H9 (cell line): Measurements from ENCODE around the gene PRR12. TPM values are rescaled to one million over a fixed set of nuclear protein-coding genes. Genes with fewer than 3 reads are reported as not detected.
A peak's percentile ranks its signal among the peaks of the same experiment; 100 is the strongest.

ENCODE experiments used
- DNase-seq: peaks from one replicate; pipeline ENCODE4 v3.0.0-alpha.2; 2017
- H2AFZ ChIP-seq: one replicate; pipeline ENCODE4 v1.6.1; 2013; ENCODE audit warnings: mild to moderate bottlenecking, low read length, control low read depth, moderate library complexity
- H2AK5ac ChIP-seq: 2 replicates; pipeline ENCODE4 v1.6.1; 2013; ENCODE audit warnings: low read length, control low read depth, mixed read lengths; ENCODE audit not compliant: insufficient read length
- H2BK120ac ChIP-seq: one replicate; pipeline ENCODE4 v1.6.1; 2013; ENCODE audit warnings: low read depth, mild to moderate bottlenecking, low read length, control low read depth, inconsistent platforms; ENCODE audit not compliant: poor library complexity, severe bottlenecking
- H2BK12ac ChIP-seq: 2 replicates; pipeline ENCODE4 v1.6.1; 2013; ENCODE audit warnings: low read length, control low read depth, mixed read lengths, low read depth; ENCODE audit not compliant: insufficient read length
- H2BK15ac ChIP-seq: 2 replicates; pipeline ENCODE4 v1.6.1; 2013; ENCODE audit warnings: low read depth, low read length, control low read depth
- H2BK20ac ChIP-seq: one replicate; pipeline ENCODE4 v1.6.1; 2013; ENCODE audit warnings: low read depth, mild to moderate bottlenecking, low read length, control low read depth, inconsistent platforms; ENCODE audit not compliant: poor library complexity, severe bottlenecking
- H2BK5ac ChIP-seq: 2 replicates; pipeline ENCODE4 v1.6.1; 2013; ENCODE audit warnings: low read length, control low read depth, mixed read lengths; ENCODE audit not compliant: insufficient read length
- H3K14ac ChIP-seq: 2 replicates; pipeline ENCODE4 v1.6.1; 2013; ENCODE audit warnings: low read length, control low read depth; ENCODE audit not compliant: insufficient read depth
- H3K18ac ChIP-seq: 2 replicates; pipeline ENCODE4 v1.6.1; 2013; ENCODE audit warnings: low read depth, mild to moderate bottlenecking, mixed read lengths, low read length, control low read depth; ENCODE audit not compliant: insufficient read length
- H3K23ac ChIP-seq: 2 replicates; pipeline ENCODE4 v1.6.1; 2013; ENCODE audit warnings: low read length, control low read depth, mixed read lengths, low read depth; ENCODE audit not compliant: insufficient read length
- H3K23me2 ChIP-seq: 2 replicates; pipeline ENCODE4 v1.6.1; 2013; ENCODE audit warnings: low read depth, mild to moderate bottlenecking, mixed read lengths, low read length, control low read depth; ENCODE audit not compliant: insufficient read length, poor library complexity, severe bottlenecking
- H3K27ac ChIP-seq: 2 replicates; pipeline ENCODE4 v1.5.1; 2013; ENCODE audit warnings: low read length, control low read depth, mixed read lengths, low read depth; ENCODE audit not compliant: insufficient read length
- H3K27me3 ChIP-seq: 2 replicates; pipeline ENCODE4 v1.6.1; 2013; ENCODE audit warnings: low read length, control low read depth, inconsistent platforms; ENCODE audit not compliant: insufficient read depth
- H3K4ac ChIP-seq: 2 replicates; pipeline ENCODE4 v1.6.1; 2013; ENCODE audit warnings: low read depth, mild to moderate bottlenecking, control low read depth, inconsistent platforms, low read length, moderate library complexity
- H3K4me1 ChIP-seq: 2 replicates; pipeline ENCODE4 v1.6.1; 2013; ENCODE audit warnings: low read length, control low read depth, inconsistent platforms; ENCODE audit not compliant: insufficient read depth
- H3K4me2 ChIP-seq: 2 replicates; pipeline ENCODE4 v1.6.1; 2013; ENCODE audit warnings: low read length, control low read depth, mixed read lengths; ENCODE audit not compliant: insufficient read length, insufficient read depth
- H3K56ac ChIP-seq: 2 replicates; pipeline ENCODE4 v1.6.1; 2013; ENCODE audit warnings: low read depth, mild to moderate bottlenecking, mixed read lengths, low read length, control low read depth; ENCODE audit not compliant: insufficient read length
- H3K79me1 ChIP-seq: 2 replicates; pipeline ENCODE4 v1.6.1; 2013; ENCODE audit warnings: low read depth, mild to moderate bottlenecking, moderate library complexity, low read length, control low read depth, inconsistent platforms; ENCODE audit not compliant: insufficient read depth, poor library complexity, severe bottlenecking
- H3K79me2 ChIP-seq: 2 replicates; pipeline ENCODE4 v1.6.1; 2013; ENCODE audit warnings: low read length, control low read depth, inconsistent platforms; ENCODE audit not compliant: insufficient read depth
- H3K9ac ChIP-seq: 2 replicates; pipeline ENCODE4 v1.6.1; 2013; ENCODE audit warnings: low read length, control low read depth, mixed read lengths; ENCODE audit not compliant: insufficient read length; ENCODE audit errors: extremely low read depth
- H3K9me3 ChIP-seq: one replicate; pipeline ENCODE4 v1.6.1; 2013; ENCODE audit warnings: low read depth, low read length, inconsistent platforms; ENCODE audit not compliant: control insufficient read depth
- H3T11ph ChIP-seq: one replicate; pipeline ENCODE4 v1.6.1; 2013; ENCODE audit warnings: mild to moderate bottlenecking, low read length, control low read depth, inconsistent platforms
- H4K20me1 ChIP-seq: one replicate; pipeline ENCODE4 v1.6.1; 2013; ENCODE audit not compliant: control insufficient read depth, insufficient read length, insufficient read depth
- H4K5ac ChIP-seq: 2 replicates; pipeline ENCODE4 v1.6.1; 2013; ENCODE audit warnings: low read depth, mild to moderate bottlenecking, mixed read lengths, low read length, control low read depth; ENCODE audit not compliant: insufficient read length
- H4K8ac ChIP-seq: replicated peaks from 2 replicates; pipeline ENCODE4 v1.6.1; 2013; ENCODE audit warnings: low read length, control low read depth, mixed read lengths, low read depth; ENCODE audit not compliant: insufficient read length
- H4K91ac ChIP-seq: 2 replicates; pipeline ENCODE4 v1.6.1; 2013; ENCODE audit warnings: low read depth, mild to moderate bottlenecking, moderate library complexity, mixed read lengths, low read length, control low read depth; ENCODE audit not compliant: insufficient read length
- H3K27ac Mint-ChIP-seq, 3 experiments: 2 replicates in 2 of 3; 3 replicates in 1 of 3; pipeline ENCODE4 v1.8.0; 2020 to 2021; ENCODE audit warnings: mixed read lengths in 3 of 3, mild to moderate bottlenecking in 1 of 3, moderate library complexity in 1 of 3
- H3K27me3 Mint-ChIP-seq: 2 replicates; pipeline ENCODE4 v1.8.0; 2021; ENCODE audit warnings: low read depth, mild to moderate bottlenecking, moderate library complexity, mixed read lengths
- H3K36me3 Mint-ChIP-seq, 3 experiments: 2 replicates in 2 of 3; 3 replicates in 1 of 3; pipeline ENCODE4 v1.8.0; 2020 to 2021; ENCODE audit warnings: low read depth in 3 of 3, mixed read lengths in 3 of 3; ENCODE audit not compliant: insufficient read depth in 1 of 3
- H3K4me1 Mint-ChIP-seq, 2 experiments: 2 replicates each; pipeline ENCODE4 v1.8.0; 2020; ENCODE audit warnings: mixed read lengths in 2 of 2
- H3K4me3 Mint-ChIP-seq, 2 experiments: 2 replicates in 1 of 2; 3 replicates in 1 of 2; pipeline ENCODE4 v1.8.0; 2020 to 2021; ENCODE audit warnings: mild to moderate bottlenecking in 2 of 2, mixed read lengths in 2 of 2, moderate library complexity in 1 of 2
- H3K9me3 Mint-ChIP-seq, 2 experiments: 2 replicates in 1 of 2; 3 replicates in 1 of 2; pipeline ENCODE4 v1.8.0; 2020; ENCODE audit warnings: mild to moderate bottlenecking in 2 of 2, mixed read lengths in 2 of 2, moderate library complexity in 1 of 2
- CTCF ChIP-seq: fragments of 200-600 bp; sonication (generic); conservative IDR thresholded peaks from 3 replicates; pipeline ENCODE4 v1.8.0; 2021; ENCODE audit warnings: antibody characterized with exemption, mild to moderate bottlenecking
- WGBS: extraction: QIAGEN DNeasy Blood & Tissue Kit; methylation state at CpG from one replicate; pipeline ENCODE4 v1.1.7; 2013; ENCODE audit warnings: missing lambda C conversion rate, low lambda C conversion rate, mixed read lengths; ENCODE audit not compliant: insufficient read length; ENCODE audit errors: extremely low coverage; 5-methylcytosine and 5-hydroxymethylcytosine counted together
- total RNA-seq: library from RNA; stranded (reverse); gene quantifications from 2 replicates; pipeline ENCODE4 v1.2.1, GENCODE V29; 2021

PRR12 gene
- total RNA-seq, 1 experiment from 2014 or later = 65.9 TPM

GRCh38 chr19:49564616-49565045 is 26.4 kb upstream of the PRR12 start:
- WGBS = no CpG with 5 or more reads among the region's 6 CpGs
- no peak overlapping the region for H3K4ac ChIP-seq
- H4K5ac ChIP-seq = no peak overlapping the region
- no peaks in the 10 kb centered on the region for H3K27me3 Mint-ChIP-seq
- H3K18ac ChIP-seq = no peak overlapping the region
- H3K36me3 Mint-ChIP-seq = peaks cover 4 to 7% (median 6%) of the 10 kb centered on the region in 3 experiments
- no peak overlapping the region for H3T11ph ChIP-seq
- H3K79me2 ChIP-seq = peaks cover 4% of the 10 kb centered on the region; the same call in 1 of the 2 replicates
- H2BK120ac ChIP-seq = no peak overlapping the region
- H3K23me2 ChIP-seq = no peaks in the 10 kb centered on the region
- no peak overlapping the region for H2BK5ac ChIP-seq
- H3K14ac ChIP-seq = no peak overlapping the region
- no peak overlapping the region for H2AFZ ChIP-seq
- DNase-seq = no peak
- H4K20me1 ChIP-seq = no peaks in the 10 kb centered on the region
- H3K56ac ChIP-seq = no peak overlapping the region
- peaks cover 7 to 15% of the 10 kb centered on the region in 2 experiments for H3K4me1 Mint-ChIP-seq
- no peak overlapping the region for H4K8ac ChIP-seq
- no peak overlapping the region for H3K23ac ChIP-seq
- H3K27ac Mint-ChIP-seq = peak overlapping the region in 1 of 3 experiments; percentile 84; a peak in 1 of 7 replicates
- no peak overlapping the region for H4K91ac ChIP-seq
- H2BK20ac ChIP-seq = no peak overlapping the region
- H3K9ac ChIP-seq = no peak overlapping the region
- no peak overlapping the region for H2BK15ac ChIP-seq
- TF ChIP-seq CTCF = no peak
- H3K79me1 ChIP-seq = no peaks in the 10 kb centered on the region
- no peaks in the 10 kb centered on the region for H3K9me3 ChIP-seq
- H2BK12ac ChIP-seq = no peak overlapping the region
- H2AK5ac ChIP-seq = no peak overlapping the region
- no peak overlapping the region for H3K27ac ChIP-seq
- H3K9me3 Mint-ChIP-seq = no peaks in the 10 kb centered on the region
- H3K4me3 Mint-ChIP-seq = no peak overlapping the region
- H3K4me1 ChIP-seq = peaks cover 2% of the 10 kb centered on the region; the same call in 1 of the 2 replicates
- H3K27me3 ChIP-seq = no peaks in the 10 kb centered on the region
- H3K4me2 ChIP-seq = no peak overlapping the region
